Measurements from ENCODE around the gene PDE4B. TPM values are rescaled to one million over a fixed set of nuclear protein-coding genes. Genes with fewer than 3 reads are reported as not detected.
"Not testable (repeated sequence)": the region's sequence is repeated elsewhere in the genome, so short reads cannot be mapped to it uniquely, and the experiment has no call there.

PDE4B gene
- total RNA-seq, 1 donor from 2014 or later = 54.6 TPM

- DNase-seq (ENCODE audit: extremely low read depth, low read depth, low spot score) = no peak
Measured at GRCh38 chr1:65813956-65814355, 21.3 kb downstream of the PDE4B start.

GRCh38 chr1:65814752-65815151 lies 22.1 kb downstream of the PDE4B start:
- DNase-seq (ENCODE audit: extremely low read depth, low read depth, low spot score) = no peak

GRCh38 chr1:65817891-65818290 lies 25.2 kb downstream of the PDE4B start:
- DNase-seq (ENCODE audit: extremely low read depth, low read depth, low spot score) = no peak

GRCh38 chr1:65818966-65819365 lies 26.3 kb downstream of the PDE4B start:
- DNase-seq (ENCODE audit: extremely low read depth, low read depth, low spot score) = no peak

- no peak for DNase-seq (ENCODE audit: extremely low read depth, low read depth, low spot score)
Measured at GRCh38 chr1:65820983-65821382, 28.3 kb downstream of the PDE4B start.

GRCh38 chr1:65821386-65821785 lies 28.7 kb downstream of the PDE4B start:
- DNase-seq (ENCODE audit: extremely low read depth, low read depth, low spot score) = no peak

- DNase-seq (ENCODE audit: extremely low read depth, low read depth, low spot score) = no peak
Measured at GRCh38 chr1:65824103-65824502, 31.4 kb downstream of the PDE4B start.

GRCh38 chr1:65825741-65826140 lies 33.0 kb downstream of the PDE4B start:
- no peak for DNase-seq (ENCODE audit: extremely low read depth, low read depth, low spot score)

- no peak for DNase-seq (ENCODE audit: extremely low read depth, low read depth, low spot score)
Measured at GRCh38 chr1:65826782-65827181, 34.1 kb downstream of the PDE4B start.

- no peak for DNase-seq (ENCODE audit: extremely low read depth, low read depth, low spot score)
Measured at GRCh38 chr1:65827346-65827745, 34.7 kb downstream of the PDE4B start.

- no peak for DNase-seq (ENCODE audit: extremely low read depth, low read depth, low spot score)
Measured at GRCh38 chr1:65830306-65830705, 37.6 kb downstream of the PDE4B start.

- no peak for DNase-seq (ENCODE audit: extremely low read depth, low read depth, low spot score)
Measured at GRCh38 chr1:65832296-65832695, 39.6 kb downstream of the PDE4B start.

GRCh38 chr1:65836686-65837085 lies 44.0 kb downstream of the PDE4B start:
- no peak for DNase-seq (ENCODE audit: extremely low read depth, low read depth, low spot score)

GRCh38 chr1:65840683-65841082 lies 48.0 kb downstream of the PDE4B start:
- DNase-seq (ENCODE audit: extremely low read depth, low read depth, low spot score) = no peak

GRCh38 chr1:65844296-65844695 lies 51.6 kb downstream of the PDE4B start:
- no peak for DNase-seq (ENCODE audit: extremely low read depth, low read depth, low spot score)

- no peak for DNase-seq (ENCODE audit: extremely low read depth, low read depth, low spot score)
Measured at GRCh38 chr1:65844821-65845534, 52.3 kb downstream of the PDE4B start.

- DNase-seq (ENCODE audit: extremely low read depth, low read depth, low spot score) = no peak
Measured at GRCh38 chr1:65845535-65846060, 52.9 kb downstream of the PDE4B start.

GRCh38 chr1:65846866-65847265 lies 54.2 kb downstream of the PDE4B start:
- no peak for DNase-seq (ENCODE audit: extremely low read depth, low read depth, low spot score)

GRCh38 chr1:65850281-65850680 lies 57.6 kb downstream of the PDE4B start:
- no peak for DNase-seq (ENCODE audit: extremely low read depth, low read depth, low spot score)

GRCh38 chr1:65856591-65856990 lies 63.9 kb downstream of the PDE4B start:
- not testable (repeated sequence) for DNase-seq (ENCODE audit: extremely low read depth, low read depth, low spot score)

GRCh38 chr1:65866439-65866838 lies 73.7 kb downstream of the PDE4B start:
- no peak for DNase-seq (ENCODE audit: extremely low read depth, low read depth, low spot score)

GRCh38 chr1:65872301-65872700 lies 79.6 kb downstream of the PDE4B start:
- DNase-seq (ENCODE audit: extremely low read depth, low read depth, low spot score) = no peak

- not testable (repeated sequence) for DNase-seq (ENCODE audit: extremely low read depth, low read depth, low spot score)
Measured at GRCh38 chr1:65878342-65878741, 85.6 kb downstream of the PDE4B start.
